GM12878 (cell line): ENCODE measurements around the gene SMOC2. TPM values are rescaled to one million over a fixed set of nuclear protein-coding genes. Genes with fewer than 3 reads are reported as not detected.

ENCODE experiments used
- ATAC-seq: fragments of 200-7000 bp; cut with Tn5 transposase; 3 replicates; pipeline ENCODE4 v1.9.1; 2020; ENCODE audit warnings: mild to moderate bottlenecking, moderate library complexity
- BruUV-seq: library from RNA; stranded (reverse); fragments of 400-500 nt; replicated peaks from 2 replicates; lab custom pipeline; 2021; lab: Mats Ljungman, UMichigan
- CTCF ChIA-PET: fragments of 300-600 bp; sonication (Branson Sonifier 250); formaldehyde crosslinking; extraction: SDS; loops from one replicate; lab custom pipeline; 2021; ENCODE audit warnings: inconsistent platforms; lab: Yijun Ruan, JAX
- POLR2A ChIA-PET: fragments of 350-600 bp; formaldehyde crosslinking; extraction: SDS; loops from one replicate; lab custom pipeline; 2021; ENCODE audit warnings: inconsistent platforms; lab: Charles Lee
- RAD21 ChIA-PET: fragments of 300-600 bp; sonication (Branson Sonifier 250); formaldehyde crosslinking; loops from one replicate; lab custom pipeline; 2023; ENCODE audit warnings: antibody characterized with exemption; ENCODE audit not compliant: unreplicated experiment; lab: Charles Lee
- SMC1A ChIA-PET: fragments of 300-600 bp; sonication (Branson Sonifier 250); formaldehyde crosslinking; loops from one replicate; lab custom pipeline; 2023; ENCODE audit not compliant: unreplicated experiment, uncharacterized antibody; lab: Charles Lee
- DNase-seq: peaks from one replicate; pipeline ENCODE4 v3.0.0-alpha.2; 2011; ENCODE audit warnings: low read depth, low spot score
- FAIRE-seq: peaks from 3 replicates; lab custom pipeline; 2011; peaks lifted over from hg19 to GRCh38; lab: Jason Lieb, UNC
- H2AFZ ChIP-seq: 2 replicates; pipeline ENCODE4 v1.6.0; 2011; ENCODE audit warnings: low read depth, low read length, control low read depth; ENCODE audit not compliant: control insufficient read depth
- H3K27ac ChIP-seq: 2 replicates; pipeline ENCODE4 v1.5.1; 2011; ENCODE audit warnings: control low read depth; ENCODE audit not compliant: control insufficient read depth, insufficient read depth
- H3K27me3 ChIP-seq, 2 experiments: replicated peaks in 1 of 2; 2 replicates each; pipeline versions ENCODE4 v1.6.0 to v1.6.1; 2011; ENCODE audit warnings: low read length in 1 of 2; ENCODE audit not compliant: control insufficient read depth in 2 of 2, insufficient read depth in 2 of 2
- H3K36me3 ChIP-seq, 2 experiments: 2 replicates each; pipeline ENCODE4 v1.5.1; 2011; ENCODE audit warnings: low read length in 1 of 2; ENCODE audit not compliant: control insufficient read depth in 2 of 2, insufficient read depth in 2 of 2
- H3K4me1 ChIP-seq: 2 replicates; pipeline ENCODE4 v1.6.1; 2011; ENCODE audit warnings: mild to moderate bottlenecking, low read length, moderate library complexity, mixed read lengths; ENCODE audit not compliant: control insufficient read depth, insufficient read depth
- H3K4me2 ChIP-seq: 2 replicates; pipeline ENCODE4 v1.6.0; 2011; ENCODE audit warnings: control low read depth; ENCODE audit not compliant: control insufficient read depth, insufficient read depth
- H3K4me3 ChIP-seq: fragments of 200-600 bp; sonication (generic); 2 replicates; pipeline ENCODE4 v1.5.1; 2016
- H3K79me2 ChIP-seq: 2 replicates; pipeline ENCODE4 v1.6.0; 2011; ENCODE audit warnings: low read length; ENCODE audit not compliant: control insufficient read depth, insufficient read depth
- H3K9ac ChIP-seq: 2 replicates; pipeline ENCODE4 v1.8.0; 2011; ENCODE audit warnings: low read length, control low read depth, mixed read lengths; ENCODE audit not compliant: control insufficient read depth, insufficient read depth
- H3K9me3 ChIP-seq: replicated peaks from 3 replicates; pipeline ENCODE4 v1.5.1; 2011; ENCODE audit warnings: mild to moderate bottlenecking, low read length; ENCODE audit not compliant: control insufficient read depth, insufficient read depth
- H4K20me1 ChIP-seq: 2 replicates; pipeline ENCODE4 v1.6.0; 2011; ENCODE audit not compliant: control insufficient read depth, insufficient read depth
- BCL11A ChIP-seq: IDR thresholded peaks from 2 replicates; pipeline ENCODE4 v1.6.1; 2011; ENCODE audit warnings: low read depth, low read length
- ETV6 ChIP-seq, 2 experiments: fragments of 450-650 bp in 1 of 2; IDR thresholded peaks in 1 of 2; conservative IDR thresholded peaks in 1 of 2; 2 replicates each; pipeline ENCODE4 v1.6.1; 2014; ENCODE audit warnings: antibody characterized with exemption in 1 of 2, borderline replicate concordance in 1 of 2, low read depth in 1 of 2, mild to moderate bottlenecking in 1 of 2, moderate library complexity in 1 of 2
- JUNB ChIP-seq: IDR thresholded peaks from 2 replicates; pipeline ENCODE4 v1.6.1; 2016; ENCODE audit warnings: antibody characterized with exemption, mild to moderate bottlenecking
- JUND ChIP-seq: IDR thresholded peaks from 2 replicates; pipeline ENCODE4 v1.6.1; 2012; ENCODE audit warnings: low read depth, mild to moderate bottlenecking, low read length, improper control_type of control experiment, moderate library complexity
- KLF5 ChIP-seq: fragments of 450-650 bp; IDR thresholded peaks from 2 replicates; pipeline ENCODE4 v1.6.1; 2014; ENCODE audit warnings: mild to moderate bottlenecking; ENCODE audit not compliant: partially characterized antibody
- LARP7 ChIP-seq: fragments of 450-650 bp; IDR thresholded peaks from 2 replicates; pipeline ENCODE4 v1.6.1; 2017; ENCODE audit warnings: mild to moderate bottlenecking
- MXI1 ChIP-seq: fragments of 150-350 bp; IDR thresholded peaks from 2 replicates; pipeline ENCODE4 v1.6.1; 2011; ENCODE audit warnings: low read depth, mild to moderate bottlenecking, inconsistent platforms, low read length, improper control_type of control experiment
- NR2F1 ChIP-seq: fragments of 450-650 bp; conservative IDR thresholded peaks from 2 replicates; pipeline ENCODE4 v1.6.1; 2017; ENCODE audit warnings: mild to moderate bottlenecking
- RAD21 ChIP-seq: IDR thresholded peaks from 2 replicates; pipeline ENCODE4 v1.6.1; 2011; ENCODE audit warnings: mild to moderate bottlenecking, low read depth, low read length, moderate library complexity; ENCODE audit not compliant: insufficient read depth
- RAD51 ChIP-seq: fragments of 450-650 bp; IDR thresholded peaks from 2 replicates; pipeline ENCODE4 v1.6.1; 2016; ENCODE audit warnings: moderate library complexity, mild to moderate bottlenecking, inconsistent platforms
- RUNX3 ChIP-seq: IDR thresholded peaks from 2 replicates; pipeline ENCODE4 v1.6.1; 2012; ENCODE audit warnings: low read length, inconsistent platforms
- SMAD5 ChIP-seq: IDR thresholded peaks from 2 replicates; pipeline ENCODE4 v1.6.1; 2016; ENCODE audit warnings: antibody characterized with exemption, low read depth
- SPI1 ChIP-seq: IDR thresholded peaks from 2 replicates; pipeline ENCODE4 v1.6.1; 2011; ENCODE audit warnings: low read depth, mild to moderate bottlenecking, low read length, moderate library complexity, borderline replicate concordance; ENCODE audit not compliant: insufficient read depth
- ZNF217 ChIP-seq: fragments of 450-650 bp; IDR thresholded peaks from 2 replicates; pipeline ENCODE4 v1.6.1; 2017; ENCODE audit warnings: antibody characterized with exemption, mild to moderate bottlenecking
- WGBS: methylation state at CpG from one replicate; pipeline ENCODE4 v1.1.6; 2016; ENCODE audit warnings: low lambda C conversion rate; ENCODE audit not compliant: insufficient replicate concordance, insufficient coverage; ENCODE audit errors: missing lambda C conversion rate; 5-methylcytosine and 5-hydroxymethylcytosine counted together
- in situ Hi-C: fragments of 300-500 bp; cut with MboI; formaldehyde crosslinking; loops from 9 replicates; pipeline ENCODE4 v1.14.3; 2018; ENCODE audit warnings: mixed read lengths
- intact Hi-C: fragments of 100-400 bp; cut with micrococcal nuclease; formaldehyde crosslinking; loops from one replicate; pipeline ENCODE4 v1.14.2; 2022; ENCODE audit not compliant: unreplicated experiment
- polyA plus RNA-seq, 11 experiments: library from polyadenylated mRNA; depleted of rRNA in 4 of 11; unstranded in 6 of 11; stranded (reverse) in 5 of 11; fragments of >200 nt; fragmentation: Nextera tagmentation in 4 of 11; fragmentation: Illumina TruSeq in 1 of 11; extraction: Ambion mirVana in 4 of 11; extraction: Trizol in 1 of 11; gene quantifications; 1 replicate in 1 of 11; 2 replicates in 10 of 11; pipeline versions ENCODE4 v1.2.1 to v1.2.3, GENCODE V29; 2011 to 2016; ENCODE audit warnings: inconsistent platforms in 2 of 11, missing spikeins in 2 of 11, low read depth in 1 of 11
- total RNA-seq, 4 experiments: library from RNA; depleted of rRNA in 3 of 4; stranded (reverse); fragments of >200 nt in 3 of 4; fragmentation: Illumina TruSeq in 1 of 4; extraction: Trizol in 1 of 4; gene quantifications; 2 replicates each; pipeline versions ENCODE4 v1.2.1 to v1.2.3, GENCODE V29; 2013 to 2021
- TF ChIP-seq, protein P1 (sequence below): fragments of 450-650 bp; IDR thresholded peaks from 2 replicates; pipeline ENCODE4 v1.6.1; 2014; ENCODE audit warnings: mild to moderate bottlenecking
- TF ChIP-seq, protein P2 (sequence below): fragments of 450-650 bp; IDR thresholded peaks from 2 replicates; pipeline ENCODE4 v1.6.1; 2016; ENCODE audit warnings: mild to moderate bottlenecking, moderate library complexity, borderline replicate concordance
- TF ChIP-seq, protein P3 (sequence below): IDR thresholded peaks from 2 replicates; pipeline ENCODE4 v1.6.1; 2012; ENCODE audit warnings: low read depth, low read length, improper control_type of control experiment

SMOC2 gene
- total and polyA plus RNA-seq, 10 of the 15 experiments (the other 5 are each of a cell fraction or from before 2014, with no cell fraction given): 0.10 to 0.12 TPM; not detected in 8

DNA sequence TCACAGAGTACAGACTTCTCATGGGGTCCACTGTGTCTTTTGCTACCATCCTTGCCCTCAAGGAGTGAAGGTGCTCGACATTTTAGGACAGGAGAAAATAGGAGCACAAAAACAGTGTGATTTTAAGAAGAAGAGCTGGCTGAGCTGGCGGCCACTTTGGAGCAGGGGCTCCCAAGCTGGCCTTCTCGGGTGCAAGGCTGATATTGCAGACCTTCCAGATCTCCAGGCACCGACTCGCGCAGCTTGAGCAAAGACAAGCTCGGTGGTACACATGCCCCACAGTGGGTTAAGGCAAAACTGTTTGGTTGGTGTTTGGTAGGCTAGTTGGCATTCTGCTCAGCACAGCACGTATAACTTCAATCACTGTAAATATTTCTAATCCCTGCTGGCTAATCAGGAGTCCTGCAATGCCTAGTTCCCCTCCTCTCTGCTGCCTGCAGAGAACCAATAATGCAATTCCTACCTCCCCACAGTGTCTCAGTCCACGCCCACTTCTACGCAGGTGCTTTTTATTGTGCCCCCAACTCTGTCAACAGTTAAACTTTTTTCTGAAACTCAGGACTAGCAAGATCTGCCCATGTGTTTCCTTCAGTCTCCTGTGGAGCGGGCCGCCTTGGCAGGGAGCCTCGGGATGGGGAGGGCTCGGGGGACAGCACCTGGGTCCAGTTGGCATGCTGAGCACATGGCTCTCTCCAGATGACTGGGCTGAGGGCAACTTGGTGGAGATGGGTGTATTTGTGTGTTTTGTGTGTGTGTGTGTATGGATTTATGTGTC lies 12.7 kb upstream of the SMOC2 start:
- ChIA-PET CTCF (no interaction called here), POLR2A (no interaction called here), SMC1A (interaction anchor here (0.6 kb wide), 2 partner anchors 38 to 327 kb away, joined by 3 read pairs; no protein-coding TSS in a partner anchor), RAD21 (no interaction called here)
- Histone ChIP-seq H3K36me3 (no peaks in the 10 kb centered on the region), H3K9me3 (no peaks in the 10 kb centered on the region), H2AFZ (no peak overlapping the region), H3K27ac (no peak overlapping the region), H3K4me2 (no peak overlapping the region), H3K27me3 (no peaks in the 10 kb centered on the region), H4K20me1 (no peaks in the 10 kb centered on the region), H3K9ac (no peak overlapping the region), H3K4me1 (no peaks in the 10 kb centered on the region), H3K79me2 (no peaks in the 10 kb centered on the region), H3K4me3 (no peak overlapping the region)
- FAIRE-seq (no peak), ATAC-seq (no peak), DNase-seq (no peak)
- intact Hi-C loops: no loop called here
- in situ Hi-C loops: no loop called here
- WGBS: 46% methylated on average over 14 of the region's 14 CpGs
- BruUV-seq: no TSS peak
- TF ChIP-seq ETV6 (conservative IDR thresholded peaks at IDR 0.05 in 1 of 2, IDR thresholded peaks at IDR 0.05 in 1 of 2; ENCODE audit: borderline replicate concordance in 1 of 2, low read depth in 1 of 2) (no peak), KLF5 (no peak), RUNX3 (no peak), RAD51 (no peak), SPI1 (no peak), ZNF217 (no peak), JUNB (no peak), LARP7 (no peak), SMAD5 (no peak), RAD21 (no peak), BCL11A (no peak), NR2F1 (no peak), JUND (no peak), MXI1 (no peak)
- TF ChIP-seq, protein P1, sequence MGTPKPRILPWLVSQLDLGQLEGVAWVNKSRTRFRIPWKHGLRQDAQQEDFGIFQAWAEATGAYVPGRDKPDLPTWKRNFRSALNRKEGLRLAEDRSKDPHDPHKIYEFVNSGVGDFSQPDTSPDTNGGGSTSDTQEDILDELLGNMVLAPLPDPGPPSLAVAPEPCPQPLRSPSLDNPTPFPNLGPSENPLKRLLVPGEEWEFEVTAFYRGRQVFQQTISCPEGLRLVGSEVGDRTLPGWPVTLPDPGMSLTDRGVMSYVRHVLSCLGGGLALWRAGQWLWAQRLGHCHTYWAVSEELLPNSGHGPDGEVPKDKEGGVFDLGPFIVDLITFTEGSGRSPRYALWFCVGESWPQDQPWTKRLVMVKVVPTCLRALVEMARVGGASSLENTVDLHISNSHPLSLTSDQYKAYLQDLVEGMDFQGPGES: no peak
- TF ChIP-seq, protein P2, sequence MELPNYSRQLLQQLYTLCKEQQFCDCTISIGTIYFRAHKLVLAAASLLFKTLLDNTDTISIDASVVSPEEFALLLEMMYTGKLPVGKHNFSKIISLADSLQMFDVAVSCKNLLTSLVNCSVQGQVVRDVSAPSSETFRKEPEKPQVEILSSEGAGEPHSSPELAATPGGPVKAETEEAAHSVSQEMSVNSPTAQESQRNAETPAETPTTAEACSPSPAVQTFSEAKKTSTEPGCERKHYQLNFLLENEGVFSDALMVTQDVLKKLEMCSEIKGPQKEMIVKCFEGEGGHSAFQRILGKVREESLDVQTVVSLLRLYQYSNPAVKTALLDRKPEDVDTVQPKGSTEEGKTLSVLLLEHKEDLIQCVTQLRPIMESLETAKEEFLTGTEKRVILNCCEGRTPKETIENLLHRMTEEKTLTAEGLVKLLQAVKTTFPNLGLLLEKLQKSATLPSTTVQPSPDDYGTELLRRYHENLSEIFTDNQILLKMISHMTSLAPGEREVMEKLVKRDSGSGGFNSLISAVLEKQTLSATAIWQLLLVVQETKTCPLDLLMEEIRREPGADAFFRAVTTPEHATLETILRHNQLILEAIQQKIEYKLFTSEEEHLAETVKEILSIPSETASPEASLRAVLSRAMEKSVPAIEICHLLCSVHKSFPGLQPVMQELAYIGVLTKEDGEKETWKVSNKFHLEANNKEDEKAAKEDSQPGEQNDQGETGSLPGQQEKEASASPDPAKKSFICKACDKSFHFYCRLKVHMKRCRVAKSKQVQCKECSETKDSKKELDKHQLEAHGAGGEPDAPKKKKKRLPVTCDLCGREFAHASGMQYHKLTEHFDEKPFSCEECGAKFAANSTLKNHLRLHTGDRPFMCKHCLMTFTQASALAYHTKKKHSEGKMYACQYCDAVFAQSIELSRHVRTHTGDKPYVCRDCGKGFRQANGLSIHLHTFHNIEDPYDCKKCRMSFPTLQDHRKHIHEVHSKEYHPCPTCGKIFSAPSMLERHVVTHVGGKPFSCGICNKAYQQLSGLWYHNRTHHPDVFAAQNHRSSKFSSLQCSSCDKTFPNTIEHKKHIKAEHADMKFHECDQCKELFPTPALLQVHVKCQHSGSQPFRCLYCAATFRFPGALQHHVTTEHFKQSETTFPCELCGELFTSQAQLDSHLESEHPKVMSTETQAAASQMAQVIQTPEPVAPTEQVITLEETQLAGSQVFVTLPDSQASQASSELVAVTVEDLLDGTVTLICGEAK: no peak
- TF ChIP-seq, protein P3, sequence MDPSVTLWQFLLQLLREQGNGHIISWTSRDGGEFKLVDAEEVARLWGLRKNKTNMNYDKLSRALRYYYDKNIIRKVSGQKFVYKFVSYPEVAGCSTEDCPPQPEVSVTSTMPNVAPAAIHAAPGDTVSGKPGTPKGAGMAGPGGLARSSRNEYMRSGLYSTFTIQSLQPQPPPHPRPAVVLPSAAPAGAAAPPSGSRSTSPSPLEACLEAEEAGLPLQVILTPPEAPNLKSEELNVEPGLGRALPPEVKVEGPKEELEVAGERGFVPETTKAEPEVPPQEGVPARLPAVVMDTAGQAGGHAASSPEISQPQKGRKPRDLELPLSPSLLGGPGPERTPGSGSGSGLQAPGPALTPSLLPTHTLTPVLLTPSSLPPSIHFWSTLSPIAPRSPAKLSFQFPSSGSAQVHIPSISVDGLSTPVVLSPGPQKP: no peak
